ENCODE data around the gene KRT32. TPM values are rescaled to one million over a fixed set of nuclear protein-coding genes. Genes with fewer than 3 reads are reported as not detected.
"Not testable (repeated sequence)": the region's sequence is repeated elsewhere in the genome, so short reads cannot be mapped to it uniquely, and the experiment has no call there.

The KRT32 gene
- total RNA-seq, 1 donor from 2014 or later: not detected

- Mint-ChIP-seq H3K4me3 (no peak within 1 kb of the TSS), H3K27ac (no peak within 1 kb of the TSS), H3K9me3 (no peaks in the 10 kb centered on the region), H3K36me3 (ENCODE audit: low read depth) (no peaks in the 10 kb centered on the region), H3K27me3 (peaks cover 12% of the 10 kb centered on the region), H3K4me1 (no peaks in the 10 kb centered on the region)
- DNase-seq: no peak
- intact Hi-C loops (cut with micrococcal nuclease): no loop called here
Measured at GRCh38 chr17:41440531-41441033, 26.6 kb downstream of the KRT32 start, which contains the start of gene KRT38. Gene KRT38, minus strand, starts transcription at chr17:41440983. Its CDS starts 62 bp downstream, at chr17:41440921.

- Mint-ChIP-seq H3K9me3 (no peaks in the 10 kb centered on the region), H3K4me1 (no peaks in the 10 kb centered on the region), H3K27ac (no peak overlapping the region), H3K4me3 (no peak overlapping the region), H3K27me3 (peaks cover 12% of the 10 kb centered on the region), H3K36me3 (ENCODE audit: low read depth) (no peaks in the 10 kb centered on the region)
- DNase-seq: no peak
- intact Hi-C loops (cut with micrococcal nuclease): no loop called here
Measured at GRCh38 chr17:41439375-41439774, 27.8 kb downstream of the KRT32 start.

- Mint-ChIP-seq H3K27ac (no peak overlapping the region), H3K27me3 (peaks cover 5% of the 10 kb centered on the region)
- intact Hi-C loops (cut with micrococcal nuclease): no loop called here
Measured at GRCh38 chr17:41437769-41438168, 29.4 kb downstream of the KRT32 start.

GRCh38 chr17:41437254-41437653 is 29.9 kb downstream of the KRT32 start:
- Mint-ChIP-seq H3K27ac (no peak overlapping the region), H3K9me3 (no peaks in the 10 kb centered on the region), H3K4me3 (no peak overlapping the region), H3K27me3 (peaks cover 3% of the 10 kb centered on the region), H3K4me1 (no peaks in the 10 kb centered on the region), H3K36me3 (ENCODE audit: low read depth) (no peaks in the 10 kb centered on the region)
- DNase-seq: no peak
- intact Hi-C loops (cut with micrococcal nuclease): no loop called here

More at GRCh38 chr17:41437769-41438168, 29.4 kb downstream of the KRT32 start:
- no peak overlapping the region for H3K4me3 Mint-ChIP-seq
- no peak for DNase-seq
- H3K36me3 Mint-ChIP-seq (ENCODE audit: low read depth): no peaks in the 10 kb centered on the region
- H3K4me1 Mint-ChIP-seq: no peaks in the 10 kb centered on the region
- H3K9me3 Mint-ChIP-seq: no peaks in the 10 kb centered on the region

GRCh38 chr17:41434415-41434814 is 32.8 kb downstream of the KRT32 start:
- peaks cover 5% of the 10 kb centered on the region for H3K27me3 Mint-ChIP-seq
- no peaks in the 10 kb centered on the region for H3K36me3 Mint-ChIP-seq (ENCODE audit: low read depth)
- no peak overlapping the region for H3K27ac Mint-ChIP-seq
- no peaks in the 10 kb centered on the region for H3K4me1 Mint-ChIP-seq
- no peak overlapping the region for H3K4me3 Mint-ChIP-seq
- intact Hi-C loops (cut with micrococcal nuclease): no loop called here
- DNase-seq: no peak
- H3K9me3 Mint-ChIP-seq: no peaks in the 10 kb centered on the region

- intact Hi-C loops (cut with micrococcal nuclease): no loop called here
- Mint-ChIP-seq H3K27ac (no peak overlapping the region), H3K36me3 (ENCODE audit: low read depth) (no peaks in the 10 kb centered on the region), H3K4me1 (no peaks in the 10 kb centered on the region), H3K9me3 (no peaks in the 10 kb centered on the region), H3K27me3 (peaks cover 5% of the 10 kb centered on the region), H3K4me3 (no peak overlapping the region)
- no peak for DNase-seq
Measured at GRCh38 chr17:41434005-41434404, 33.2 kb downstream of the KRT32 start.

GRCh38 chr17:41433586-41433985 is 33.6 kb downstream of the KRT32 start:
- Mint-ChIP-seq H3K4me3 (no peak overlapping the region), H3K9me3 (no peaks in the 10 kb centered on the region), H3K36me3 (ENCODE audit: low read depth) (no peaks in the 10 kb centered on the region), H3K4me1 (no peaks in the 10 kb centered on the region), H3K27me3 (peaks cover 8% of the 10 kb centered on the region), H3K27ac (no peak overlapping the region)
- intact Hi-C loops (cut with micrococcal nuclease): no loop called here
- no peak for DNase-seq

- H3K27ac Mint-ChIP-seq; DNase-seq; intact Hi-C loops (cut with micrococcal nuclease): not testable (repeated sequence)
Measured at GRCh38 chr17:41430376-41430775, 36.8 kb downstream of the KRT32 start.

GRCh38 chr17:41429667-41430066 is 37.5 kb downstream of the KRT32 start:
- peaks cover 9% of the 10 kb centered on the region for H3K27me3 Mint-ChIP-seq

More at GRCh38 chr17:41430376-41430775, 36.8 kb downstream of the KRT32 start:
- not testable (repeated sequence) for H3K4me3 Mint-ChIP-seq; H3K9me3 Mint-ChIP-seq; H3K4me1 Mint-ChIP-seq; H3K27me3 Mint-ChIP-seq; H3K36me3 Mint-ChIP-seq (ENCODE audit: low read depth)

GRCh38 chr17:41428591-41429291 is 38.4 kb downstream of the KRT32 start:
- Mint-ChIP-seq H3K36me3 (ENCODE audit: low read depth) (no peaks in the 10 kb centered on the region), H3K27me3 (peaks cover 9% of the 10 kb centered on the region), H3K9me3 (no peaks in the 10 kb centered on the region)

More at GRCh38 chr17:41429667-41430066, 37.5 kb downstream of the KRT32 start:
- intact Hi-C loops (cut with micrococcal nuclease): no loop called here
- Mint-ChIP-seq H3K4me3 (no peak overlapping the region), H3K4me1 (no peaks in the 10 kb centered on the region), H3K9me3 (no peaks in the 10 kb centered on the region), H3K27ac (no peak overlapping the region), H3K36me3 (ENCODE audit: low read depth) (no peaks in the 10 kb centered on the region)
- no peak for DNase-seq

GRCh38 chr17:41424111-41424635 is 43.0 kb downstream of the KRT32 start, which contains the start of gene KRT37:
Gene KRT37, minus strand, starts transcription at chr17:41424585. Its CDS starts 62 bp downstream, at chr17:41424523.
- H3K27me3 Mint-ChIP-seq: peaks cover 5% of the 10 kb centered on the region
- no peak within 1 kb of the TSS for H3K4me3 Mint-ChIP-seq
- H3K27ac Mint-ChIP-seq: no peak within 1 kb of the TSS
- no peaks in the 10 kb centered on the region for H3K36me3 Mint-ChIP-seq (ENCODE audit: low read depth)
- intact Hi-C loops (cut with micrococcal nuclease): no loop called here
- H3K4me1 Mint-ChIP-seq: no peaks in the 10 kb centered on the region
- no peak for DNase-seq
- no peaks in the 10 kb centered on the region for H3K9me3 Mint-ChIP-seq

More at GRCh38 chr17:41428591-41429291, 38.4 kb downstream of the KRT32 start:
- H3K4me3 Mint-ChIP-seq: no peak overlapping the region
- H3K4me1 Mint-ChIP-seq: no peaks in the 10 kb centered on the region
- no peak overlapping the region for H3K27ac Mint-ChIP-seq
- intact Hi-C loops (cut with micrococcal nuclease): no loop called here
- no peak for DNase-seq

- H3K4me1 Mint-ChIP-seq; intact Hi-C loops (cut with micrococcal nuclease); H3K36me3 Mint-ChIP-seq (ENCODE audit: low read depth); H3K4me3 Mint-ChIP-seq; H3K27me3 Mint-ChIP-seq; DNase-seq; H3K9me3 Mint-ChIP-seq; H3K27ac Mint-ChIP-seq: not testable (repeated sequence)
Measured at GRCh38 chr17:41422586-41422985, 44.6 kb downstream of the KRT32 start.

- Mint-ChIP-seq H3K36me3 (ENCODE audit: low read depth) (no peaks in the 10 kb centered on the region), H3K4me3 (no peak overlapping the region), H3K27me3 (no peaks in the 10 kb centered on the region), H3K4me1 (no peaks in the 10 kb centered on the region), H3K27ac (no peak overlapping the region), H3K9me3 (no peaks in the 10 kb centered on the region)
- no peak for DNase-seq
- intact Hi-C loops (cut with micrococcal nuclease): no loop called here
Measured at GRCh38 chr17:41421617-41422016, 45.6 kb downstream of the KRT32 start.

GRCh38 chr17:41421116-41421515 is 46.1 kb downstream of the KRT32 start:
- Mint-ChIP-seq H3K27ac (no peak overlapping the region), H3K4me1 (no peaks in the 10 kb centered on the region), H3K4me3 (no peak overlapping the region), H3K27me3 (no peaks in the 10 kb centered on the region), H3K9me3 (no peaks in the 10 kb centered on the region), H3K36me3 (ENCODE audit: low read depth) (no peaks in the 10 kb centered on the region)
- DNase-seq: no peak
- intact Hi-C loops (cut with micrococcal nuclease): no loop called here
